A549 (cell line): ENCODE data around the gene AXDND1. TPM values are rescaled to one million over a fixed set of nuclear protein-coding genes. Genes with fewer than 3 reads are reported as not detected.

Experiments used
- ATAC-seq, 2 experiments: fragments of 200-7000 bp in 1 of 2; fragments of >200 bp in 1 of 2; cut with Nextera tagmentation in 1 of 2; cut with Tn5 transposase in 1 of 2; 3 replicates each; pipeline versions ENCODE4 v1.8.0 to v1.9.1; 2018 to 2020; ENCODE audit warnings: mild to moderate bottlenecking in 1 of 2, moderate library complexity in 1 of 2
- CTCF ChIA-PET: fragments of 300-600 bp; sonication (Branson Sonifier 250); formaldehyde crosslinking; extraction: SDS; loops from one replicate; lab custom pipeline; 2021; ENCODE audit warnings: antibody characterized with exemption, inconsistent platforms; lab: Yijun Ruan, JAX
- POLR2A ChIA-PET: fragments of 350-600 bp; formaldehyde crosslinking; extraction: SDS; loops from one replicate; lab custom pipeline; 2021; ENCODE audit warnings: antibody characterized with exemption, inconsistent platforms; lab: Yijun Ruan, JAX
- DNase-seq, 2 experiments: peaks; one replicate each; pipeline versions ENCODE4 v3.0.0 to v3.0.0-alpha.2; 2011 to 2016; ENCODE audit warnings: low read depth in 1 of 2, low spot score in 1 of 2
- FAIRE-seq: peaks from 2 replicates; lab custom pipeline; 2011; peaks lifted over from hg19 to GRCh38; lab: Jason Lieb, UNC
- H3K27ac ChIP-seq, 2 experiments: fragments of >200 bp; sonication (Bioruptor Twin); formaldehyde crosslinking; 3 replicates each; pipeline ENCODE4 v1.5.1; 2016 to 2017
- H3K4me1 ChIP-seq: fragments of >200 bp; sonication (Bioruptor Twin); formaldehyde crosslinking; 3 replicates; pipeline ENCODE4 v1.6.1; 2016
- H3K4me2 ChIP-seq: fragments of >200 bp; sonication (Bioruptor Twin); formaldehyde crosslinking; 3 replicates; pipeline ENCODE4 v1.6.1; 2016
- H3K4me3 ChIP-seq: fragments of >200 bp; sonication (Bioruptor Twin); formaldehyde crosslinking; 3 replicates; pipeline ENCODE4 v1.5.1; 2016
- H3K9me3 ChIP-seq: fragments of >200 bp; sonication (Bioruptor Twin); formaldehyde crosslinking; 3 replicates; pipeline ENCODE4 v1.6.1; 2016
- EP300 ChIP-seq, 2 experiments: fragments of >200 bp; sonication (Bioruptor Twin); formaldehyde crosslinking; IDR thresholded peaks; 2 replicates in 1 of 2; 3 replicates in 1 of 2; pipeline ENCODE4 v1.6.1; 2016 to 2017
- ESRRA ChIP-seq: fragments of 150-350 bp; IDR thresholded peaks from 2 replicates; pipeline ENCODE4 v1.6.1; 2014; ENCODE audit warnings: mild to moderate bottlenecking, low read length, borderline replicate concordance
- FOXS1 ChIP-seq: fragments of 250-450 bp; sonication (Bioruptor Pico); IDR thresholded peaks from 2 replicates; pipeline ENCODE4 v1.5.0; 2020; ENCODE audit warnings: mild to moderate bottlenecking, moderate library complexity
- GATA3 ChIP-seq: IDR thresholded peaks from 2 replicates; pipeline ENCODE4 v1.6.1; 2012; ENCODE audit warnings: borderline replicate concordance
- HEYL ChIP-seq: fragments of 250-450 bp; sonication (Bioruptor Pico); IDR thresholded peaks from 2 replicates; pipeline ENCODE4 v1.8.0; 2021; ENCODE audit warnings: mild to moderate bottlenecking, moderate library complexity
- HOXA7 ChIP-seq: fragments of 250-450 bp; sonication (Bioruptor Pico); IDR thresholded peaks from 2 replicates; pipeline ENCODE4 v1.5.0; 2020; ENCODE audit warnings: mild to moderate bottlenecking, moderate library complexity
- KDM1A ChIP-seq: fragments of 200-600 bp; sonication (generic); IDR thresholded peaks from 2 replicates; pipeline ENCODE4 v1.6.1; 2016; ENCODE audit warnings: low read depth, mild to moderate bottlenecking
- MAZ ChIP-seq: fragments of 150-350 bp; IDR thresholded peaks from 2 replicates; pipeline ENCODE4 v1.6.1; 2014; ENCODE audit warnings: antibody characterized with exemption, low read depth, low read length, borderline replicate concordance
- POLR2A ChIP-seq: IDR thresholded peaks from 2 replicates; pipeline ENCODE4 v1.6.1; 2012; ENCODE audit warnings: mild to moderate bottlenecking, low read length
- POLR2AphosphoS2 ChIP-seq: conservative IDR thresholded peaks from 2 replicates; pipeline ENCODE4 v1.6.1; 2012; ENCODE audit warnings: low read length, improper control_type of control experiment, inconsistent platforms
- SMC3 ChIP-seq: fragments of >200 bp; sonication (Bioruptor Twin); formaldehyde crosslinking; IDR thresholded peaks from 3 replicates; pipeline ENCODE4 v1.6.1; 2018; ENCODE audit warnings: inconsistent platforms
- TP53 ChIP-seq: fragments of 250-450 bp; sonication (Bioruptor Pico); IDR thresholded peaks from 2 replicates; pipeline ENCODE4 v1.5.0; 2021; ENCODE audit warnings: mild to moderate bottlenecking, moderate library complexity
- ZC3H11A ChIP-seq: fragments of 450-650 bp; IDR thresholded peaks from 2 replicates; pipeline ENCODE4 v1.6.1; 2014; ENCODE audit warnings: antibody characterized with exemption, mild to moderate bottlenecking
- ZNF302 ChIP-seq: fragments of 250-450 bp; sonication (Bioruptor Pico); IDR thresholded peaks from 2 replicates; pipeline ENCODE4 v1.9.0; 2021; ENCODE audit warnings: inconsistent platforms, mild to moderate bottlenecking, moderate library complexity
- WGBS: methylation state at CpG from one replicate; pipeline ENCODE4 v1.1.6; 2017; ENCODE audit errors: missing lambda C conversion rate; 5-methylcytosine and 5-hydroxymethylcytosine counted together
- polyA plus RNA-seq, 4 experiments: library from polyadenylated mRNA; depleted of rRNA in 3 of 4; stranded (reverse); fragments of >200 nt; fragmentation: RNase III in 1 of 4; extraction: RNeasy Plus Mini Kit Qiagen cat#74134 plus additional on column Dnase treatment in 1 of 4; gene quantifications; 2 replicates in 3 of 4; 3 replicates in 1 of 4; pipeline ENCODE4 v1.2.3, GENCODE V29; 2011 to 2017
- TF ChIP-seq, protein P1 (sequence below): fragments of >200 bp; sonication (Bioruptor Twin); formaldehyde crosslinking; IDR thresholded peaks from 3 replicates; pipeline ENCODE4 v1.5.1; 2016
- TF ChIP-seq, protein P2 (sequence below): fragments of >200 bp; sonication (Bioruptor Twin); formaldehyde crosslinking; IDR thresholded peaks from 3 replicates; pipeline ENCODE4 v1.6.1; 2016
- TF ChIP-seq, protein P3 (sequence below): IDR thresholded peaks from 2 replicates; pipeline ENCODE4 v1.6.1; 2012
- TF ChIP-seq, protein P4 (sequence below): fragments of 450-650 bp; IDR thresholded peaks from 2 replicates; pipeline ENCODE4 v1.6.1; 2014; ENCODE audit warnings: antibody characterized with exemption

The AXDND1 gene
- polyA plus RNA-seq, 2 of the 4 experiments (the other 2 are of a cell fraction), result 0.30 to 0.71 TPM

DNA sequence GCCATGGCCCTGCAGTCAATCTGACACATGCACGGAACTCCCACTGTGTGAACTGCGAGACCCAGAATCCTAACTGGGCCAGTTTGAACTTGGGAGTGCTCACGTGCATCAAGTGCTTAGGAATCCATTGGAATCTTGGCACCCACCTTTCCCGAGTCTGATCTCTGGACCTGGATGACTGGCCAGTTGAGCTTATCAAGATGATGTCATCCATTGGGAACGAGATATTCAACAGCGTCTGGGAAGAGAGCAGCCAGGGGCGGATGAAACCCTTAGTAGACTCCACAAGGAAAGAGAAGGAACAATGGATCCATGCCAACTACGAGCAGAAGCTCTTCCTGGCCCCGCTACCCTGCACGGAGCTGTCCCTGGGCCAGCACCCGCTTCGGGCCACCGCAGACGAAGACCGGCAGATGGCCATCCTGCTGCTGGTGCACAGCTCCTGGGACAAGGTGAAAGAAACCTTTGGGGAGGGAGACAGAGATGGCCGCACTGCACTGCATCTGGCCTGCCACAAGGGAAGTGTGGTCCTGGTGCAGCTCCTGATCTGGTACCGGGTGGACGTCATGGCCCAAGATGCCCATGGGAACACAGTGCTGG lies 222.8 kb downstream of the AXDND1 start:
- H3K4me2 ChIP-seq, result no peak overlapping the region
- no peak for FAIRE-seq
- no peak overlapping the region for H3K27ac ChIP-seq
- CTCF ChIA-PET, result interaction anchor here (0.6 to 2.6 kb wide), 2 partner anchors 226 to 578 kb away, joined by 3 to 6 read pairs; no protein-coding TSS in a partner anchor
- H3K4me3 ChIP-seq, result no peak overlapping the region
- TF ChIP-seq MAZ, result no peak
- TF ChIP-seq GATA3, result no peak
- TF ChIP-seq, protein P1, sequence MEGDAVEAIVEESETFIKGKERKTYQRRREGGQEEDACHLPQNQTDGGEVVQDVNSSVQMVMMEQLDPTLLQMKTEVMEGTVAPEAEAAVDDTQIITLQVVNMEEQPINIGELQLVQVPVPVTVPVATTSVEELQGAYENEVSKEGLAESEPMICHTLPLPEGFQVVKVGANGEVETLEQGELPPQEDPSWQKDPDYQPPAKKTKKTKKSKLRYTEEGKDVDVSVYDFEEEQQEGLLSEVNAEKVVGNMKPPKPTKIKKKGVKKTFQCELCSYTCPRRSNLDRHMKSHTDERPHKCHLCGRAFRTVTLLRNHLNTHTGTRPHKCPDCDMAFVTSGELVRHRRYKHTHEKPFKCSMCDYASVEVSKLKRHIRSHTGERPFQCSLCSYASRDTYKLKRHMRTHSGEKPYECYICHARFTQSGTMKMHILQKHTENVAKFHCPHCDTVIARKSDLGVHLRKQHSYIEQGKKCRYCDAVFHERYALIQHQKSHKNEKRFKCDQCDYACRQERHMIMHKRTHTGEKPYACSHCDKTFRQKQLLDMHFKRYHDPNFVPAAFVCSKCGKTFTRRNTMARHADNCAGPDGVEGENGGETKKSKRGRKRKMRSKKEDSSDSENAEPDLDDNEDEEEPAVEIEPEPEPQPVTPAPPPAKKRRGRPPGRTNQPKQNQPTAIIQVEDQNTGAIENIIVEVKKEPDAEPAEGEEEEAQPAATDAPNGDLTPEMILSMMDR, result no peak
- TF ChIP-seq SMC3, result no peak
- TF ChIP-seq POLR2AphosphoS2, result no peak
- TF ChIP-seq, protein P2, sequence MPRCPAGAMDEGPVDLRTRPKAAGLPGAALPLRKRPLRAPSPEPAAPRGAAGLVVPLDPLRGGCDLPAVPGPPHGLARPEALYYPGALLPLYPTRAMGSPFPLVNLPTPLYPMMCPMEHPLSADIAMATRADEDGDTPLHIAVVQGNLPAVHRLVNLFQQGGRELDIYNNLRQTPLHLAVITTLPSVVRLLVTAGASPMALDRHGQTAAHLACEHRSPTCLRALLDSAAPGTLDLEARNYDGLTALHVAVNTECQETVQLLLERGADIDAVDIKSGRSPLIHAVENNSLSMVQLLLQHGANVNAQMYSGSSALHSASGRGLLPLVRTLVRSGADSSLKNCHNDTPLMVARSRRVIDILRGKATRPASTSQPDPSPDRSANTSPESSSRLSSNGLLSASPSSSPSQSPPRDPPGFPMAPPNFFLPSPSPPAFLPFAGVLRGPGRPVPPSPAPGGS, result no peak
- POLR2A ChIA-PET, result no interaction called here
- no peaks in the 10 kb centered on the region; the same call in 2 of the 3 replicates for H3K4me1 ChIP-seq
- no peak for ATAC-seq
- no peaks in the 10 kb centered on the region for H3K9me3 ChIP-seq
- 83% methylated on average over 18 of the region's 18 CpGs for WGBS
- DNase-seq, result no peak

DNA sequence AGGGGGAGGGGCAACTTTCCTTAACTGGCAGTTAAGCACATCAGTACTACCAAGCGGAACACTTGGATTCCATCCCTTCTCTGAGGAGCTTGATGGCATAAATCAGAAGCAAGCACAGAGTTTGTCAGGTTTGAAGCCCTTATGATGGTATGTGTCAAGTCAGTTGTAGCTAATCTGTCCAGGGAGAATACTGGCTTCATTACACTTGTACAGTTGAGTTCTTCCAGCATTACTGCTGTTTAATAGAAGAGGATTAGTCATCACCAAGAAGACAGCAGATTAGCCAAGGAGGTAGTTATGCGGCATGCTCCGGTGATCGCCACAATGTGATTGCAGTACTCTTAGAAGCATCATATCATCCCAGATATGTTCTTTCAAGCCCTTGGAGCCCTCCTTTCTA lies 223.7 kb downstream of the AXDND1 start:
- 93% methylated on average over 4 of the region's 4 CpGs for WGBS
- POLR2A ChIA-PET, result no interaction called here
- no peak overlapping the region for H3K4me3 ChIP-seq
- no peak overlapping the region for H3K27ac ChIP-seq
- no peaks in the 10 kb centered on the region for H3K9me3 ChIP-seq
- CTCF ChIA-PET, result interaction anchor here (1.6 to 2.6 kb wide), 2 partner anchors 9 to 225 kb away, joined by 3 to 6 read pairs; no protein-coding TSS in a partner anchor
- H3K4me2 ChIP-seq, result no peak overlapping the region
- no peak for FAIRE-seq
- H3K4me1 ChIP-seq, result no peaks in the 10 kb centered on the region; the same call in 2 of the 3 replicates
- no peak for DNase-seq
- TF ChIP-seq HEYL (CRISPR knock-in tag) (no peak), POLR2A (no peak)
- no peak for ATAC-seq

DNA sequence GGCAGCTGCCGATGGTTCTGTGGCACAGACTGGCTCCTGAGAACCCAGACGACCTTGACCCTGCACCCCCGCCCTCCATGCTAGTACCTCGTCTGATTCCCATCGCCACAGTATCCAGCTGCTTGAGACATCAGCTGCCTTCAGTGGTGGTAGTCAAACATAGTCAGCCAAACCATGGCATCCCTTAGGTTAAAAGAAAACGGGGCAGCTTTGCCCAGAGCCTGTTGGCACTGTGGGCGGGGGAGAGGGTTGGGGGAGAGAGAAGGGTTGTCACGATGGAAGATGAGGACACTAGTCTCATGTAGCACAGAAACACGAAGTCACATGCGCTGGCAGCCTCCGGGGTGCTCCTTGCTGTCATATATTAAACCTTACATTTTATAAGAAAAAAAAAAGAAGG lies 224.9 kb downstream of the AXDND1 start:
- ChIA-PET CTCF (interaction anchor here (1.6 kb wide), 1 partner anchor 8 kb away, joined by 3 read pairs; no protein-coding TSS in a partner anchor), POLR2A (no interaction called here)
- no peak overlapping the region for H3K4me3 ChIP-seq
- H3K4me2 ChIP-seq, result no peak overlapping the region
- no peaks in the 10 kb centered on the region; the same call in 2 of the 3 replicates for H3K4me1 ChIP-seq
- TF ChIP-seq, protein P1, result no peak
- TF ChIP-seq EP300 (IDR thresholded peaks at IDR 0.05) (no peak), ZNF302 (CRISPR knock-in tag) (no peak), ZC3H11A (no peak), HOXA7 (no peak), TP53 (CRISPR knock-in tag) (no peak), POLR2A (no peak), FOXS1 (no peak), ESRRA (no peak), KDM1A (no peak)
- TF ChIP-seq, protein P3, sequence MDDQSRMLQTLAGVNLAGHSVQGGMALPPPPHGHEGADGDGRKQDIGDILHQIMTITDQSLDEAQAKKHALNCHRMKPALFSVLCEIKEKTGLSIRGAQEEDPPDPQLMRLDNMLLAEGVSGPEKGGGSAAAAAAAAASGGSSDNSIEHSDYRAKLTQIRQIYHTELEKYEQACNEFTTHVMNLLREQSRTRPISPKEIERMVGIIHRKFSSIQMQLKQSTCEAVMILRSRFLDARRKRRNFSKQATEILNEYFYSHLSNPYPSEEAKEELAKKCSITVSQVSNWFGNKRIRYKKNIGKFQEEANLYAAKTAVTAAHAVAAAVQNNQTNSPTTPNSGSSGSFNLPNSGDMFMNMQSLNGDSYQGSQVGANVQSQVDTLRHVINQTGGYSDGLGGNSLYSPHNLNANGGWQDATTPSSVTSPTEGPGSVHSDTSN, result no peak
- TF ChIP-seq, protein P4, sequence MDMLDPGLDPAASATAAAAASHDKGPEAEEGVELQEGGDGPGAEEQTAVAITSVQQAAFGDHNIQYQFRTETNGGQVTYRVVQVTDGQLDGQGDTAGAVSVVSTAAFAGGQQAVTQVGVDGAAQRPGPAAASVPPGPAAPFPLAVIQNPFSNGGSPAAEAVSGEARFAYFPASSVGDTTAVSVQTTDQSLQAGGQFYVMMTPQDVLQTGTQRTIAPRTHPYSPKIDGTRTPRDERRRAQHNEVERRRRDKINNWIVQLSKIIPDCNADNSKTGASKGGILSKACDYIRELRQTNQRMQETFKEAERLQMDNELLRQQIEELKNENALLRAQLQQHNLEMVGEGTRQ, result no peak
- no peaks in the 10 kb centered on the region for H3K9me3 ChIP-seq
- FAIRE-seq (no peak), ATAC-seq (no peak), DNase-seq (no peak)
- WGBS, result 61% methylated on average over 11 of the region's 11 CpGs
- H3K27ac ChIP-seq, result no peak overlapping the region
